Cerebellar nuclear complex (tissue), 1 donor: ENCODE results near the gene DPP10.

ENCODE experiments used
- DNase-seq, 2 experiments: peaks; one replicate each; lab custom pipeline; 2025; lab: John Stamatoyannopoulos, UW

DPP10 gene

DNA sequence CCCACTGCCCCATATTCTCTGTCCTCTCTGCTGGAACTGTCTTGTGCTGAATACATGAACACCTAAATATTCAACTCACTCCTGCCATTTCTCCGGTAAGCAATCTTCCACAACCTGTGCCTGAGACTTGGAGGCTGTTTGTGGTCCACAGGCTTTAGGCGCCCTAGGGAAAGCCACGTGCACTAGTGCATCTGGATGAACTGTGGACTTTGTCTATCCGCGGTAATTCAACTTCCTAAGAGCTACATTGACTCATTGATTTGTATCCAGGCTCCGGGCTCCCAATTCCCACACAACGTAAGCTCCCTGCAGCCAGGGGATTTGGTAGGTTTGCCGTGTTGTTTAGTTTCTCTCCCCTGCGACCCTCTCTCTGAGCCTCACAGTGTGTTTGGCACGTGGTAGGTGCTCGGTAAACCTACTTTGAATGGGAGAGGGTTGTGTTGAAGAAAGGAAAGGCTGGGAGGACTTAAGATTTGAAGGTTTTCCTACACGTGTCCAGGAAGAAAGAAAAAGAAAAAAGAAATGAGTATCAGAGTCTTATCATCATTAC, 718.2 kb downstream of the DPP10 start:
- DNase-seq = no peak

DNA sequence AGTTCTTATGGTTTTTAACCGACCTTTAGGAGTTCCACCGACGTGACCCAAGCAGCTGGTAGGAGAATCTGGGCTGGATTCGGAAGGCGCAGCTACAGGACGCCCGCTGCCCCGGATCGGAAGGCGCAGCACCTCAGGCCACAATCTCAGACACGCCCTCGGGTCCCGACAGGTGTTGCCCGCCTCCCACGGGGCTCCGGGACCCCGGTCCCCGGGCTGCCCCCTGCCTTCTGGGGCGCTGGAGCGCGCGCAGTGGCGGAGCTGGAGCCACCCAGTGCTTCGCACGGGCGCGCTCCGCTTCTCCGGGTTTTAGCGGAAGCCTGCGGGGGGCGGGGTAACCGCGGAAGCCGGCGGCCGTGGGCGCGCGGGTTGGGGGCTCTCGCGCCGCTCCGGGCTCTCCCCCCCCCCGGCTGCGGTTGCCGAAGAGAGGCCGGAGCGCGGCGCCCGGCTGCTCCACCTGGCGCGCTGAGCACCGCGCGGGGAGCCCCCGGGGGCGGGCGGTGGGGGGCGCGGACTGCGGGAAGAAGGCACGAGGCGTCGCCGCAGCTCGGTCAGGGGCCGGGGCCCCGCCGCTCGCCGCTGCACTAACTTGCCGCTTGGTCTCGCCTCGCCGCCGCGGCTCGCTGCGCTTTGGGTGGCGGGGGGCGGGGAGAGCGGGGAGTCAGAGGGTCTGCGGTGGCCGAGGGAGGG, 718.8 kb downstream of the DPP10 start:
- DNase-seq = no peak

DNA sequence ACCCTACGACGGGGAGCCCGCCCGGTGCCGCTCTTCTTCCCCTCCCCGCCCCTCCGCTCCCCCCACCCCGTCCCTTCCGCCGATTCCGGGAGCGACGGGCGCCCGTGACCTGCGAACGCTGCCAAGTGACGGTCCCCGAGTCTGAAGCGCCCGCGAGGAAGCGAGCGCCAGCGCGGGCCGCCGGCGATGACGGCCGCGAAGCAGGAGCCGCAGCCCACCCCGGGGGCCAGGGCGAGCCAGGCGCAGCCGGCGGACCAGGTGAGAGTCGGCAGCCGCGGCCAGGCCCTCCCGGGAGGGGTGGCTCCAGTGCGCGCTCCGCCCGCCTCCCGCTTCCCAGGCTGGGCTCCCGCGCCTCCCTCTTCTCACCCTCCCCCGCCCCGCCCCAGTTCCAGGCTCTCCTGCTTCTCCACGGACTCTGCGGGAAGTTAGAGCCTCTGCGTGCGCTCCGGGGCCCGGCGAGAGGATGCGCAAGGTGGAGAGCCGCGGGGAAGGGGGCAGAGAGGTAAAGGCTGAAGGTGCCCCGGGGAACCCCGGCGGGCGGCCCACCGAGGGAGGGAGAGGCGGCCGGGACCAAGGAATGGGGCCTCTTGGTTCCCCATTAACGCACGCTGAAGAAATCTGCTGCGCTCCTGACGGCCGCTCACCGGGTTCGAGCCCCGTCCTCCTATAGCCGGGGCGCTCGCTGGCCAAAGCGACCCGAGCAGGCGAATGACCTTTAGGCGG, 719.5 kb downstream of the DPP10 start:
- no peak for DNase-seq

DNA sequence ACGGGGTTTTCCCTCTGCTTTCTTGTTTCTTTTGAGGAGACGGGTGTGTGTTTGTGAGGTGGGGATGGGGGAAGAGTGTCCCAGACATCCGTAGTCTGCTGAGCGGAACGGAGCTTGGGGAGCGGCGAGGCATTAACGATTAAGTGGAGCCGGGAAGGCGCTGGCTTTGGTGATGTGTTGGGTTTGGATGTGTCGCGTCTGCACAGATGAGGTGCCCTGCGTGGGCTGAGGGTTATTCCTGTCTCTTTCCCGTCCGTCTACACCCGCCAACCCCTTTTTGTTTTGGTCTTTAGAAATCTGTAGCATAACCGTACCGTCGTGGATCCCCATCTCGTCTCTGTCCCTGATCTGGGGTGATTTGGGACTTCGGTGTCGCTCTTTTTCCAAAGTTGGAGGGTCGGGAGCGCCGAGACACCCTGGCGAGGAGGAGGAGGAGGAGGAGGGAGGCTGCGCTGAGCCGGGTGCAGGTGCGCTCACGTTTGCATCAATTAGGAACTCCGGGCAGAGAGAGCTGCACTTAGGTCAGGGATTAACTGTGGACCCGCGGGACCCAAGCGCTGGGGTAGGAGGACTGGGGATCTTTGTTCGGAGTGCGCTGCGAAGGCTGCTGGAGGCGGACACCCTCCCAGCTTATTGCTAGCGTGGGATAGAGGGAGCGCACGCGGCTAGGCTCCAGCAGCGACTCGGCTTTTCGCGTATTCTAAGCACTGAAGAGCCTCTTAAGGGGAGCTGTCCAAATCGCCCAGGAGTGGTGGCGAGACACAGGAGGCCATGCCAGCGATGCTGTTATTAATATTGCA, 720.3 kb downstream of the DPP10 start:
- no peak for DNase-seq

DNA sequence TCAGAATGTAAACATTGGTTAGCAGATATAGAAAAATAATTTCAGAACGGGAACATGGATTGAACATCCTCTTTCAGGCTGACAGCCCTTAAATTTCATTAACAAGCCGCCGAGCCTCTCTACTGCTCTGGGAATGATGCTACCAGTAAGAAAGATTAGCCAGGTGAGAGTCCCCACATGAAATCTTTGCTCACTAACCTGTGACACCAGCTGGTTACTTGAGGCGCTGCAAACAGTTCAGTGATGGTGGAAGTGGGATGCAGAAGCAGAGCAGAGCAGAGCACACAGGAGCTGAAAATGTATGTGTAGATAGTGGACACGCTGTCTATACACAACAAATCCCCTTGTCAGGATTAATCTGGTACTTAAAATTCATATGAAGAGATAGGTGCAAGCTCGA, 721.1 kb downstream of the DPP10 start:
- DNase-seq = no peak

DNA sequence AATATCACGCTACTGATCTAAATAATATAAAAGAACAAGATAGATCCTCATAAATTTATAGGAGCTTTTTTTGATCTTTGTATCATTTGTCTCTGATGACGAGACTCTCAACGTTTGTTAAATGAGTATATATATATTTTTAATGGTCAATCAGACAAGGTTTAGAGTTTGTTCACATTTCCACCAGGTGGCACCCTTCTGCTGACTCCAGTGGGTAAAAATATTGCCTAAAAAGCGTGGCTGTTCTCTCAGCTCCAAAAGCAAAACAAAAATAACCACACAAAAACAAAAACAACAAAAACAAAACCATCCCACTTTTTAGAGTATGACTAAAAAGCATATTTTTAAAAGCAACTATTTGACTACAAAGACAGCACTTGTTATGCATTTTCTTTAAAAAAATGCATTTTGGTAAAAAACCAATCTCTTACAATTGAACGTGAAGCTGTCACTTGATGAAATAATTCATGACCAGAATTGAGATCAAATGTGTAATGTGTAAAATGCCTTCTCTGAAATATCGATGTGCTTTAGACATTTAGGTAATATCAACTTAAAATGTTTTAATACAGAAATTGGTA, 723.2 kb downstream of the DPP10 start:
- DNase-seq = no peak

DNA sequence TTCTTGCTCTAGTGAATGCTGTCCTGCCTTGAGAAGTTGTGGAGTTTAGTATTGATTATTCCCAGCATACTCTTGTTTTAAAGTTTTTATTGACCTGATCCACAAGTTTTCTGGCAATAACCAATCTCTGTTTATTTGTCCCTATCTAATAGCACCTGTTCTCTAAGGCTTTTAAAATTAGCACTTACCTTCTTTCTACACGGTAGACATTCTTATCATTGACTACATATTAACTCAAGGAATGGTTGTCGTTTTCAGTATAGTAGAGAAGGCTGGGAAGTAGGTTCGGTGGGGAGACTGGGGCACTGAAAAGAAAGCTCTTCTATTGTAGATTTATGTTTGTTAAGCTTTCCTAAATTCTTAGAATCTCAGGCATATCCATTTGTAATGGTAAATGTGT, 726.0 kb downstream of the DPP10 start:
- no peak for DNase-seq

DNA sequence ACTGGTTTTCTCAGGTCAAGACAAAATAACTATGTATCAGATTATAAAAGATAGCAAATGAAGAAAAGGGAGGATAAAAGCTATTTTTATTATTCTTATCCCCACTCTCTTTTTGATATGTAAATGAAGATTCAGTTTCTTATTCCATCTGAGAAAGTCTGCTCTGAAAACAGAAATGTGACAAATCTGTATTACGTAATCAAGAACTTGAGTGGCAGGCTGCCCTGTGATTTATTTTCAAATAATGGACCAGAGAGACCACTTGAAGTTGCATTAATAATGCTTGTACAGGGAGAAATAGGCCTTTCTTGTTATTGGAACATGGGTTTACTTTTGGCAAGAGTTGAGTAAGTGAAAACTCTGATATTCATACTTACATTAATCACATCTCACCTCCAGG, 727.4 kb downstream of the DPP10 start:
- no peak for DNase-seq

DNA sequence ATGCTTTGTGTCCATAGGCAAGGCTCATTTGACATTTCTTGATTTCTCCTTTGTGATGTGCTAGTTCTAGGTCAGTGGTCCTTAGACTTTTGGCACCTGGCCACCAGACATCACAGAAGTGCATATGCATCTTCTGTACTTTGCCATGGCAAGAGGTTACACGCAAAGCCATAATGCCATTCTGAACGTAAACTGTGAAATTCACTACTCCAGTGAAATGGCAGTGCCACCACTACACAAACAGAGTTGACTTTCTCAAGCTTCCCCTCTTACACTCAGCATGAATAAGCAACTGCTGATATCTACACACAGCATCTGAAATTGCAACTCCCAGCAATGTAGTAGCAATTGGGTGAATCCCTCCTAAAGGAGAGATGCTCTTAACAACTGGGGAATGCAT, 729.3 kb downstream of the DPP10 start:
- DNase-seq = no peak

DNA sequence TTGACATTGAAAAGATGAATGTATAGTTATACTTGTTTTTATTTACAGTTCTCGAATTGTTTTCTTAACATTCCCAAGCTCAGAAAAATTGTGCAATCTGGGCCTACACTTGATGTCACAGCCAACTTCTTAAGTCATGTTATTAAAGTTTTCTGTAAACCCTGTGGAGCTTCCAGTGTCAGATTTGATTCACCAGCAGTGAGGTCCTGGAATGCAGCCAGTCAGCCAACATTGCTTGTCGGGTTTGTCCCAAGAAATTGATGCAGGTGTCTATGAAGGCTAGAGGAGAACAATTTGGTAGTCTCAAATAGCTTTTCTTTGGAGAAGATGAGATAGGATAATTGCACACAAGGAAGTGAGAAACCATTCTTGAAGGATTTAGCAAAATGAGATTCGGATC, 732.2 kb downstream of the DPP10 start:
- DNase-seq = no peak

DNA sequence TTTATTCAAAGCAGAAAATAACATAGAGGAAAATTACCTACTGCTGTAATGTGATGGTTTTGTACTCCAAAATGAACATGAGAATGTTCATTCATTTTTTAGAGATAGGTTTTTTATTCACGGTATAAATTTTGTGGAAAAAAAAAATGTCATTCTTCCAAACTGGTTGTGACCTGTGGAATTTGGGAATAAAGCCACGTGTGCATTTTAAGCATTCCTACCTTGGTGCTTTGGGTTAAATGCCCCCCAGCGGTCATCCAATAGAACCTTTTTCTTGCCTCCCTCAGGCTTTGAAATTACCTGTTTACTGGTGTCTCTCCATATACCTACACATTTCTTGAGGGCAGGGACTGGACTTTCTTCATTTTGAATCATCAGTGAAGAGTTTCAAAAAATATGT, 740.7 kb downstream of the DPP10 start:
- no peak for DNase-seq

DNA sequence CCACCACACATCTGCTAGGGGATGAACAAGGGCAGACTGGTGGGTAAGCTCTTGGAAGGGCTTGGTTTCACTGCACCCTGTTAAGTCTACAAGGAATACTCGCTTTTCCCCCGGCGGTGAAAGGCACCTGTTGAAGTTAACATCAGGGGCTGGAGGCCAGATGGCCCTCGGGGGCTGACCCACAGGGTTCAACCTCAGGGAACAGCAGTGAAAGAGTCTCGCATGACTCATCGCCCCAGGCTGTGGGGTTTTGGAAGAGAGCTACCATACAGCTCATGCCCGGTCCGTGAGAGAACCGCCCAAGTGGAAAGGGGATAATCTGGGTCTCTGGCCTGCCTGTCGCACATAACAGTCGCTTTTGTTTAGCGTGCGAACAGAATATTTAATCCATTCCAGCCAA, 748.0 kb downstream of the DPP10 start:
- DNase-seq = no peak

DNA sequence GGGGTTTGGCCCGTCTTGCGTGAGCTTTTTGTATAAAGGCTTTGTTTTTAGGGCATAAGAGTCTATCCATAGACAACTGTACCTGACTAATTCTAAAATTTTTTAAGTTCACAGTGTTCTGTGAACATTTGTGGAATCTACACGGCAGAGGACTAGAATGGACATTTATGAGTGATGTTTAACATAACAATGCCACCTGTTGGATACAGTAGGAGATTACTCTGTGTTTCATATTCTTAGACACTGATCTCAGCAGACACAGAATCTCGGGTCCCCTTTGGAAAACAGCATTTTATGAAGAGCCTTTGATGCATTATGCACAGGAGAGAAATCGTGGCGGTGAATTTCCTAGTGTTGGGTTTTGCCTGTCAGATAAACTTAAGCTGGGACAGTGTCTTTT, 752.2 kb downstream of the DPP10 start:
- no peak for DNase-seq

DNA sequence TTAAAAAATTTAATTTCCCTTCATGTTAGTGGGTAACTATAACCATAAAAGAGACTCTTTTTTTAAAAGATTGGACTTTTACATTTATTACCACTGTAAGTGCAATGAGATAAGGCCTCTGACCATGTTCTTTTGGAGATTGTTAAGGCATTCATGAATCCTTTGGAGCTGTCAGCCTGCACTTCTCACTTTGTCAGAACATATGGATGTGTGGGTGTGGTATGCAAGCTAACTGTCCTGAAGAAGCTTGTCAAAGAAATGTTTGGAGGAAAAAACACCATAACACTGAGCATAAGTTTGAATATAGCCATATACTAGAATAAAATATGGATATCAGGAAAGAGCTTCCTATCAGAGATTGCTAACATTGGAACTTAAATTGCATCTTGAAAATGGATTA, 754.1 kb downstream of the DPP10 start:
- DNase-seq = no peak

DNA sequence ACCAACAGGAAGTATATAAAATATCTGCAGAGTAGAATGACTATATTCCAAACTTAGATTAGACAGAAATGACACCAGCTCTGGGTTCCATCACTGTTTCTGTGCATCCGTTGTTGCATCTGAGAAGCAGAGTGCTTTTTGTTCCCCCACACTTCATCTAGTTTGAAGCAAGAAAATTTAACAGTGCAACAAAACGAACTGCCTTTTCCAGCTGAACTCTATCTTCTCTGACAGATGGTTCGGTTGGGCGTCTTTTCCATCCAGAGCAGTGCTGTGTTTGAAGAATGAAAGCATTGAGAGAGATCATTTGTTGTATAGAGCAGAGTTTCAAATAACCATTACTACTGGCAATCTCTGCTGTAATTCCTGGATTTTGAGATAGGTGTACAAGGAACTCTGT, 757.5 kb downstream of the DPP10 start:
- no peak for DNase-seq

DNA sequence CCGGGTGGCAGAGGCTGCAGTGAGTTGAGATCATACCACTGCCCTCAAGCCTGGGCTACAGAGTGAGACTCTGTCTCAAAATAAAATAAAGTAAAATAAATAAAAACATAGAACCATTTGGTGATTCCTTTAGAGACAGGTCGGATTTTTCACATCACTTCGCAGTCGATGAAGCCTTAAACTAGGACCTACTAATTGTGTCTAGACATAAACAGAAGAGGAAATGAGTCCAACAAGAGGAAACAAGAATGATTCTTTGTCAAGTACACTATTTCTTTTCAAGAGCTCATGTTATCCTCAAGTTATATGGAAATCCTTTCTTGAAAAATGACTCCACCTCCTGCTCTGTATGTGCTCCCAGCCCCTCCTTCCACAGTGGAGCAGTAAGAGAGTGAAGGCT, 758.9 kb downstream of the DPP10 start:
- no peak for DNase-seq

DNA sequence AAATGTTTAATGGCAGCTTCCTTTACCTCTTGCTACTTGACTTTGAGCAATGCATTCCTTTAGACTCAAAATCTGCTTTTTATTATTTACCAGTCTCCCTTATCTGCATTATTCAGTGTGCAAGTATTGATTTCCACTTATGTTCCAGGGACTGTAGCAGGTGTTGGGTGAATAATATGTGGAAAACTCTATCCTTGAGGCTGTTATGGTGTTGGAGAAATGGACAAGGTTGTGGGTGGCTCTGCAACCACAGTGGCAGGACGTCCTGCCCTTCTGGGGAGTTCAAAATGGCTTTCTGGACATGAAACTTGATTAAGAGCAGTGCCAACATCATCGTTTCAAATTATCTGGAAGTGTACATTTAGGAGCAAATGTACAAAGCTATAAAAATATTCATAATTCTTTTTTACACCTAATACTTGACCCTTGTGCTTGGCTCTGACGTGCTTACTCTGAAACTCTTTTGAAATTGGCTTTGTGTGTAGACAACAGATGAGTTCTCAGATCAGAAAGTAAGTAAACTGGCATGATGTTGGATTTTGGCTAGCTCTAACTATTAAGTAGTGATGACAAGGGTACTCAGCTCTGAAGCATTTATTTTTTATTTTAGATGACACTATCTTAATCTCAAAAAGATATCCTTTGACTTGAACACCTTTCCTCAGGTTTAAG, 766.2 kb downstream of the DPP10 start:
- DNase-seq = no peak

DNA sequence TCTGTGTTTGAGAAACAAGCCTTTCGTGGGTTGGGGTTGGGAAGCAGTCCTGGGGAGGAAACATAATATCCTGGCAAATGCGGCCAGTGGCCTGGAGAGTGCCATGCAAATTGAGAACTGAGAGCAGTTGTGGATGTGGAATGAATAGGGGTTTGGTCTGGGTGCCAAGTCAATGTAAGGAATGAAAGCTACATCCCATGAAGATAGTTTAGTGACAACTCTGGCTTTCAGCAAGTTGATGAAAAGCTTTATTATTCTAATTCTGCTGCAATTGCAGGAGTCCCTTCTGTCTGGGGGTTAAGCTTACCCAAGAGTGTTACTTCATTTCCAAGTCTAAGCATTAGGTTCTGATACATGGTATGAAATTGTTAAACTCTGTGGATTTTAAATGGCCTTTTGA, 771.6 kb downstream of the DPP10 start:
- no peak for DNase-seq

DNA sequence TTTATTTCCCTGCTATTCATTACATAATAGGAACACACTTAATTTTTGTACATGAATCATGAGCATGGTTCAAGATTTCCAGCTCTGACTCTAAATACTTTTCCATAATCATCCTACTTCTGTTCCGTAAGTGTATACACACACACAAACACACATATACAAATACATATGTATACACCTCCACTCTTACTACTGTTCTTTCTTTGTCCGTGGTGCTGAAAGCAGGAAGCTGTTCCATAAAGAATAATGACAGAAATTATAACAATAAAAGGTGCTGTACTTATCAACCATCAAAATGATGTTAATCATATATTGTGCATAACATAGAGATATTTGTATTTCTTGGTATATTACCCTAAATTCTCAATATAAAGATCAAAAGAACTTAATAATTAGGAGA, 776.9 kb downstream of the DPP10 start:
- DNase-seq = no peak

DNA sequence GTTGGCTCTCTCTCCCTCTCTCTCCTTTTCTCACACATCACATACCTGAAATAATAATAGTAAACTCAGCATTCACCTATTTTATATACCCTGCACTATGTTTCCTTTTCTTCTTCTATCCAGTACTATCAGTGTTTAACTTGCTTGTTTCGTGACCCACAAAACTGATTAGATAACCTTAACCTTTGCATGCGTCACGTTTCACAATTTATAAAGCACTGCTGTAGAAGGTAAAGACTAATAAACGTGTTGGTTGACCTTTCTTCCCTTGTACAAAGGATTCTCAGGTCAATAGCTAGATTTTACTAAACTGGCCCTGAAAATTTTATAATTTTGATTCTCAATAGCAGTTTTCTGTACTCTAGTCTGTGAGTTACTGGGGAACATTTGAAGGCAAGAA, 791.7 kb downstream of the DPP10 start:
- no peak for DNase-seq

DNA sequence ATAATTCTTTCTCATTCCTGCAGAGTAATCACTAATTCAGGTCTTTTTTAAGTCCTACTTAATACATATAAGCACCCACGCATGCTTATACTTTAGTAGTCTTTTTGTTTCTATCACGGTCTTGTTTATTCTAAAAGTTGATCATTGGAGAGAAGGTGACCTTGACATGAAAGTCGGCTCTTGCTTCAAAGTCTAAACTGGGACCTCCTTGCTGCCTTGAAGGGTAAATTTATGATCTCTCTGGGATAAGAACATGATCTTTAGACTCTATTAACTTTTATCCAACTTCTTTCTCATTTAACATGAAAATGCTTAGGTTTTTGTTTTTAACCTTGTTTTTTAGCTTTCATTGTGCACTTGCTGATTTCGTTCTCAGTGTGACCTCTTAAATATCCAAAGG, 792.3 kb downstream of the DPP10 start:
- DNase-seq = no peak

DNA sequence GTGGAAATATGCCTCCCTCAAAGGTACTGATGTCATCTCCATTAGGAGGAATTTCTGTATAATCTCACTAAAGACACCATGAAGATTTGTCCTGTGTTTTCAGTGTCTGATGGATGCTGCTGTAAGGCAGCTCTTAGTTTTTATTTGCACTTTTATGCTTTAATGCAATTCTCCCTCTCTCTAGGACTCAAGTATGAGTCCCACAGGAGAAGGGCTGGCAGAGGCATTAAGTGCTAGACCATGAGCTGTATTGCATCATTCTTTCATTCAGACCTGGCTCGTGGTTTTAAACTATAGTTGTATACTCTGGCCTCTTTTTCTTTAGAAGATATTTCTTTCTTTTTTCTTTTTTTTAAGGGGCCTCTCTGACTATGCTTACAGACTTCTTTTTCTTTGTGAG, 805.6 kb downstream of the DPP10 start:
- DNase-seq = no peak
